Liver (tissue), 9 donors: ENCODE data around the gene HOXA5. TPM values are rescaled to one million over a fixed set of nuclear protein-coding genes. Genes with fewer than 3 reads are reported as not detected.

ENCODE experiments used
- DNase-seq: peaks from one replicate; pipeline ENCODE4 v3.0.0-alpha.2; 2017; ENCODE audit warnings: low spot score
- H3K27ac ChIP-seq, 2 donors: one replicate each; pipeline ENCODE4 v1.7.0; 2013; ENCODE audit warnings: inconsistent platforms in 2 of 2, low read length in 2 of 2, control low read depth in 1 of 2, low read depth in 1 of 2, mild to moderate bottlenecking in 1 of 2
- H3K27me3 ChIP-seq, 4 donors: one replicate each; pipeline versions ENCODE4 v1.6.1 to v1.7.0; 2013; ENCODE audit warnings: low read length in 3 of 4, inconsistent platforms in 1 of 4, mild to moderate bottlenecking in 1 of 4, moderate library complexity in 1 of 4; ENCODE audit not compliant: control insufficient read depth in 4 of 4, insufficient read depth in 4 of 4
- H3K36me3 ChIP-seq, 4 donors: one replicate each; pipeline versions ENCODE4 v1.6.1 to v1.7.0; 2013; ENCODE audit warnings: low read length in 3 of 4, mild to moderate bottlenecking in 3 of 4, low read depth in 1 of 4, moderate library complexity in 1 of 4; ENCODE audit not compliant: control insufficient read depth in 4 of 4, insufficient read depth in 3 of 4
- H3K4me1 ChIP-seq, 4 donors: one replicate each; pipeline versions ENCODE4 v1.6.1 to v1.7.0; 2013; ENCODE audit warnings: low read length in 3 of 4, mild to moderate bottlenecking in 3 of 4, moderate library complexity in 1 of 4; ENCODE audit not compliant: control insufficient read depth in 4 of 4, insufficient read depth in 4 of 4
- H3K4me3 ChIP-seq, 3 donors: one replicate each; pipeline versions ENCODE4 v1.6.1 to v1.7.0; 2013; ENCODE audit warnings: low read length in 3 of 3, control low read depth in 1 of 3, low read depth in 1 of 3, mild to moderate bottlenecking in 1 of 3
- H3K9ac ChIP-seq, 2 donors: one replicate each; pipeline ENCODE4 v1.7.0; 2013; ENCODE audit warnings: low read length in 2 of 2, mild to moderate bottlenecking in 2 of 2, moderate library complexity in 2 of 2, control low read depth in 1 of 2, low read depth in 1 of 2
- H3K9me3 ChIP-seq, 4 donors: one replicate each; pipeline versions ENCODE4 v1.6.1 to v1.7.0; 2013; ENCODE audit warnings: low read length in 3 of 4; ENCODE audit not compliant: control insufficient read depth in 4 of 4
- ATF3 ChIP-seq: IDR thresholded peaks from 2 replicates; pipeline ENCODE4 v1.6.1; 2016; ENCODE audit warnings: antibody characterized with exemption
- CTCF ChIP-seq: fragments of 150-350 bp; IDR thresholded peaks from 2 replicates; pipeline ENCODE4 v1.5.1; 2017; ENCODE audit warnings: improper control_type of control experiment, low read depth, low read length; ENCODE audit not compliant: missing input control
- FOXA1 ChIP-seq: IDR thresholded peaks from 2 replicates; pipeline ENCODE4 v1.6.1; 2016; ENCODE audit warnings: antibody characterized with exemption
- FOXA2 ChIP-seq: IDR thresholded peaks from 2 replicates; pipeline ENCODE4 v1.6.1; 2016; ENCODE audit warnings: antibody characterized with exemption
- GABPA ChIP-seq, 2 donors: IDR thresholded peaks in 1 of 2; conservative IDR thresholded peaks in 1 of 2; 2 replicates each; pipeline ENCODE4 v1.6.1; 2016; ENCODE audit warnings: antibody characterized with exemption in 2 of 2, mild to moderate bottlenecking in 1 of 2, moderate library complexity in 1 of 2
- HNF4A ChIP-seq, 2 donors: conservative IDR thresholded peaks; 2 replicates each; pipeline ENCODE4 v1.6.1; 2016; ENCODE audit warnings: antibody characterized with exemption in 2 of 2, mild to moderate bottlenecking in 2 of 2
- JUND ChIP-seq, 2 donors: IDR thresholded peaks; 2 replicates each; pipeline ENCODE4 v1.6.1; 2016; ENCODE audit warnings: antibody characterized with exemption in 2 of 2
- MAX ChIP-seq: IDR thresholded peaks from 2 replicates; pipeline ENCODE4 v1.6.1; 2016; ENCODE audit warnings: antibody characterized with exemption
- NR2F2 ChIP-seq: IDR thresholded peaks from 2 replicates; pipeline ENCODE4 v1.6.1; 2016; ENCODE audit warnings: antibody characterized with exemption
- RAD21 ChIP-seq, 2 donors: IDR thresholded peaks; 2 replicates each; pipeline ENCODE4 v1.6.1; 2016; ENCODE audit warnings: antibody characterized with exemption in 2 of 2, mild to moderate bottlenecking in 2 of 2
- REST ChIP-seq: IDR thresholded peaks from 2 replicates; pipeline ENCODE4 v1.6.1; 2016; ENCODE audit warnings: antibody characterized with exemption, mild to moderate bottlenecking
- RXRA ChIP-seq, 2 donors: IDR thresholded peaks; 2 replicates each; pipeline ENCODE4 v1.6.1; 2017 to 2018; ENCODE audit warnings: antibody characterized with exemption in 2 of 2, mild to moderate bottlenecking in 1 of 2
- SP1 ChIP-seq: IDR thresholded peaks from 2 replicates; pipeline ENCODE4 v1.6.1; 2018; ENCODE audit warnings: antibody characterized with exemption, mild to moderate bottlenecking
- TAF1 ChIP-seq: conservative IDR thresholded peaks from 2 replicates; pipeline ENCODE4 v1.6.1; 2016; ENCODE audit warnings: antibody characterized with exemption, mild to moderate bottlenecking
- YY1 ChIP-seq: IDR thresholded peaks from 2 replicates; pipeline ENCODE4 v1.6.1; 2016; ENCODE audit warnings: antibody characterized with exemption, mild to moderate bottlenecking
- ZBTB33 ChIP-seq: IDR thresholded peaks from 2 replicates; pipeline ENCODE4 v1.6.1; 2016; ENCODE audit warnings: antibody characterized with exemption
- WGBS: extraction: QIAGEN DNeasy Blood & Tissue Kit; methylation state at CpG from one replicate; pipeline ENCODE4 v1.1.7; 2013; 5-methylcytosine and 5-hydroxymethylcytosine counted together
- polyA plus RNA-seq, 2 donors: library from polyadenylated mRNA; stranded (reverse) in 1 of 2; unstranded in 1 of 2; fragments of 200-250 nt in 1 of 2; fragments of >200 nt in 1 of 2; fragmentation: Nextera tagmentation in 1 of 2; extraction: Ambion mirVana in 1 of 2; gene quantifications; one replicate each; pipeline versions ENCODE4 v1.2.1 to v1.2.3, GENCODE V29; 2013 to 2015
- total RNA-seq, 2 donors: library from RNA; depleted of rRNA; stranded (reverse); fragments of >200 nt; gene quantifications; one replicate each; pipeline ENCODE4 v1.2.3, GENCODE V29; 2014
- donor health status: healthy.
- donor health status: healthy.
- donor health status: healthy.
- donor health status: healthy.
- donor health status: healthy.

Gene HOXA5
- total and polyA plus RNA-seq, 4 donors, result 0.40 to 2.1 (median 0.66) TPM

- H3K36me3 ChIP-seq, result no peaks in the 10 kb centered on the region
- peaks cover 0 to 27% (median 4%) of the 10 kb centered on the region in 4 donors for H3K27me3 ChIP-seq
- TF ChIP-seq HNF4A (conservative IDR thresholded peaks at IDR 0.05), result no peak
- TF ChIP-seq FOXA1, result no peak
- TF ChIP-seq MAX, result no peak
- TF ChIP-seq TAF1, result no peak
- no peak for TF ChIP-seq RXRA (IDR thresholded peaks at IDR 0.05)
- H3K9me3 ChIP-seq, result no peaks in the 10 kb centered on the region
- H3K27ac ChIP-seq, result peak overlapping the region; percentile 46 to 54
- peaks cover 0 to 3% (median 2%) of the 10 kb centered on the region in 4 donors for H3K4me1 ChIP-seq
- 20% methylated on average over 4 of the region's 4 CpGs for WGBS
- DNase-seq, result no peak
- H3K4me3 ChIP-seq, result no peak overlapping the region
- H3K9ac ChIP-seq, result no peak overlapping the region
Observed at GRCh38 chr7:27111751-27112277, 31.7 kb downstream of the HOXA5 start.

- TF ChIP-seq JUND (IDR thresholded peaks at IDR 0.05) (no peak), ATF3 (no peak), RAD21 (IDR thresholded peaks at IDR 0.05) (no peak), FOXA2 (no peak), REST (no peak), SP1 (no peak), ZBTB33 (no peak), GABPA (IDR thresholded peaks at IDR 0.05 in 1 of 2, conservative IDR thresholded peaks at IDR 0.05 in 1 of 2) (no peak), NR2F2 (no peak), CTCF (no peak), YY1 (no peak)
- no peaks in the 10 kb centered on the region for H3K36me3 ChIP-seq
- peak overlapping the region; percentile 46 to 64 for H3K27ac ChIP-seq
- no peak overlapping the region for H3K4me3 ChIP-seq
- H3K9ac ChIP-seq, result no peak overlapping the region
- no peaks in the 10 kb centered on the region for H3K9me3 ChIP-seq
- peaks cover 0 to 29% (median 4%) of the 10 kb centered on the region in 4 donors for H3K27me3 ChIP-seq
- no peak for DNase-seq
- peaks cover 0 to 3% (median 2%) of the 10 kb centered on the region in 4 donors for H3K4me1 ChIP-seq
- 26% methylated on average over 6 of the region's 6 CpGs for WGBS
Observed at GRCh38 chr7:27111042-27111750, 32.3 kb downstream of the HOXA5 start.
